Putamen (tissue), 1 donor: ENCODE data around the gene DCAF10.
"Not testable (repeated sequence)": the region's sequence is repeated elsewhere in the genome, so short reads cannot be mapped to it uniquely, and the experiment has no call there.

ENCODE experiments used
- DNase-seq: peaks from one replicate; pipeline ENCODE4 v3.0.0-alpha.2; 2016; ENCODE audit warnings: low spot score

The DCAF10 gene

GRCh38 chr9:37862530-37862929 lies 61.9 kb downstream of the DCAF10 start:
- DNase-seq, result no peak

- no peak for DNase-seq
Measured at GRCh38 chr9:37870081-37870798, 69.6 kb downstream of the DCAF10 start.

- DNase-seq, result no peak
Measured at GRCh38 chr9:37870799-37871176, 70.2 kb downstream of the DCAF10 start.

- DNase-seq, result no peak
Measured at GRCh38 chr9:37873955-37874354, 73.4 kb downstream of the DCAF10 start.

GRCh38 chr9:37876376-37876775 lies 75.8 kb downstream of the DCAF10 start:
- no peak for DNase-seq

- DNase-seq, result no peak
Measured at GRCh38 chr9:37880916-37881479, 80.4 kb downstream of the DCAF10 start.

DNA sequence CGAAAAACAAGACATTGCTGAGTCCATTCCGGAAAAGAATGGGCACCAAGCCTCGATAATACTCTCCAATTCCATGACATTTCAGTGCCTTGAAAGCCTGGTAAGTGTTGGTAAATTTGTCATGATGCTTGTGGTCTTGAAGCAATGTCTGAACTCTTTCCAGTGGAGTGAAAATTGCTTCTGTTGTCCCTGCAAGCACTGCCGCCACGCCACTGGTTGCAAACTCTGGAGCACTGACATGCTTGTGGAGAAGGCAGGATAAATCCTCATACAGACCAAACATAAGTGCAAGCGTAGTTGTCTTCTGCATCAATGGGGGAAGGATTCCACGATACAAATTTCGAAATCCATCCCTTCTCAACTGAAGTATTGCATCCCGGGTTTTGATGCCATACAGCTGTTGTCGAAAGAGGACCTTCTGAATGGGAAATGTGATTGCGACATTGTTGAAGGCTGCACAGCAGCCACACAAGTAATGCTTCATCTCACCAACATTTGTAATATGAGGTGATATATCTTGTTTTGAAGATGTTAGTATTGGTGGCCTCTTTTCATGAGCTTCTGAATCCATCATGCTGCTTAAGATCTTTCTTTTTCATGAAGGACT lies 87.5 kb downstream of the DCAF10 start:
- DNase-seq, result not testable (repeated sequence)

GRCh38 chr9:37889536-37889935 lies 88.9 kb downstream of the DCAF10 start:
- DNase-seq, result no peak

GRCh38 chr9:37891042-37891441 lies 90.4 kb downstream of the DCAF10 start:
- DNase-seq, result not testable (repeated sequence)

DNA sequence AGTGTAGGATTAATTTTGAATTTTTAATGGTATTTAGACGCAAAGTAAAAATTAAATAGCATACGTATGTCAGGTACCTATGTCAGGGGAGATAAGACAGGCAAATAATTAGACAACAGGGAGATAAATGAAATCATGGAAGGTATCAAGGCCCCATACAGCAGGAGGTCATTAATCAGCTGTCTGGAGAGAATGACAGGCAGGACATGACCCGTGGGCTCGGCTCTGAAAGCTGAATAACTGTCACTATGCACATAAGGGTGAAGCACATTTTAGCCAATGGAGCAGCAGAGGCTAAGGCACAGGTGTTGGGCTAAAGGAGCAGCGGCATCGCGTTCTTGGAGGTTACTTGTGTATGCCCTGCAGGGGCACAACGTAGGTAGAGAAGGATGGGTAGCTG lies 91.5 kb downstream of the DCAF10 start:
- no peak for DNase-seq

DNA sequence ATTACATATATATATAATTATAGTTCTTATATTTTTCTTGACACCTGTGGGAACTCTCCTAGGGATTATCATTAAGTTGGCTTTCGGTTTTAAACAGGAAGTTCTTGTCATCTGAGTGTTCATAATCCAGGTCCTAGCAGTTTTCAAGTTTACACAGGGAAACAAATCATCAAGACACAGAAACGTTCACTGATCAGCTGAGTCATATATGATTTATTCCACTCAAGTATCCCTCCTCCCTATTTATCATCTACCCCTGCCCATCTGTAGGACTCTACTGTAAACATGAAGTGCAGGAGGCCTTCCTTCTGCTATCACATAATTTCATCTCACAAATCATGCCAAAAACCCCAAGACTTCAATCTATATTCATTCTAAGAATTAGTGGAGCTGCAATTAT lies 97.1 kb downstream of the DCAF10 start:
- no peak for DNase-seq

DNA sequence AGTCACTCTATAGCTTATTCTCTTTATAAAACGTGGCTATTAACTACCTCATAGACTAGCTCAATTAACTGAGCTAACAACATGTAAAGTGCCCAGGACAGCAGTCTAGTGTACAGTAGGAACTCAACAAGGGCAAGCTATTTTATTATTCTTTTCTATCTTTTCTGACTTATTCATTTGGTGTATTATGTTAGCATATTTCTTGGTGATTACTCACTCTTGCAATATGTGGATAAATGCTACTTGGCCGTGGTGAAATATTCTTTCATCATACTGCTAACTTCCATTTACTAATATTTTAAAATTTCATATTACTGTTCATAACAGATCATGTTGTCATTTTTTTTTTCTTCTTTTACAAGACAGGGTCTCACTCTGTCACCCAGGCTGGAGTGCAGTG lies 98.4 kb downstream of the DCAF10 start:
- no peak for DNase-seq

- no peak for DNase-seq
Measured at GRCh38 chr9:37902131-37902530, 101.5 kb downstream of the DCAF10 start.

DNA sequence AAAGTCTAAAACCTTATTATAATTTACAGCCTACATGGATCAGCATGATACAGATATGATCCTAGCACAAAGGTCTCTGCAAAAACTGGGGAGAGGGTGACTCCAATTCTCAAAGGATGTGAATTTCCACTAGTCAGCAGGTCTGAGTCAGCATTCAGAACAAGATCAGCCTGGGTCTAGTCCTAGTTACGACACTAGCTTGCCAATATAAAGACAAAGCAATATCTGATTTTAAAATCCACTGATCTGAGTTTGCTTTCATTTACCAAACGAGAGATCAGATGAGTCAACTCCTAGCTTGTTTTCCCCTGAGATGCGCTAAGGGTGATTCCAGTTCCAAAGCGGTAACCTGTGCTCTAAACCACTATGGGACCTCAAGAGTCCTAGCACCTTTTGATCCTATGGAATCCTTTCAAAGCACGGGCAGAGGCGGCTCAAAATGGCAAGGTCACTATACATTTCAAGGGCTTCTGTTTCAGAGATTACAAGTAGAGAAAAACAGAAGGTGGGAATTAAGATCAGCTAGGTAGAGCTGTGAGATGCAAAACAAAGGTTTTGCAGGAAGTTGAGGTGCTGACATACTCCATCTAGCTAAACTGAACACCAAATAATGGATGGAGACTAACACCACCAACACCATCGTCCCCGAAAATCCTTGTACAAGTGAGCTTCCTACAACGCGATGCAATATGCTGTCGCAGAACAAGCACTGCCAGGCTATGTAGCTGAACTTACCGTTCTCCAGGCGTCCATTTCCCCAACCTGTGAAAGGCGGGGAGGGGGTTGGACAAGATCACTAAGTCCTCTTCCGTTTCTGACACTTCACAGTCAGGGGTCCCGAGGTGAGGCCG lies 102.4 kb downstream of the DCAF10 start:
- DNase-seq, result no peak

GRCh38 chr9:37903647-37904444 lies 103.2 kb downstream of the DCAF10 start, which contains the start of gene SLC25A51:
Gene SLC25A51, minus strand, starts transcription at chr9:37904127. Its CDS starts 15,577 bp downstream, at chr9:37888550.
- peak; percentile 90 for DNase-seq

GRCh38 chr9:37904445-37905130 lies 104.0 kb downstream of the DCAF10 start:
- no peak for DNase-seq

DNA sequence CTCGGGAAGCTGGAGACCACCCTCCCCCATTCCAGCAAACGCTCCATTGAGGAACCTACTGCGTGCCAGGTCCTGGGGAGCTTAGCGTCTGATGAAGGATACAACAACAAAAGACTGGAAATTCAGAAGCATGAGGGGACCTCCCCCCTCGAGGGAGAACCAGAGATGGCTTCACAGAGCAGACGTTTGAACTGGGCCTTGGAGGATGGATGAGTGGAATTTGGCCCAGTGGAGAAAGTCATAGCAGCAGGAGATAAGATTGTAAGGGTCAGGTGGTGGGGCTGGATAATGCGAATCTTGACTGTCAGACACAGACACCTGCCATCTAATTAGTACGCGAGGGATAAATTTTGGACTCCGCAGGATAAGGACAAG lies 104.5 kb downstream of the DCAF10 start:
- DNase-seq, result no peak

DNA sequence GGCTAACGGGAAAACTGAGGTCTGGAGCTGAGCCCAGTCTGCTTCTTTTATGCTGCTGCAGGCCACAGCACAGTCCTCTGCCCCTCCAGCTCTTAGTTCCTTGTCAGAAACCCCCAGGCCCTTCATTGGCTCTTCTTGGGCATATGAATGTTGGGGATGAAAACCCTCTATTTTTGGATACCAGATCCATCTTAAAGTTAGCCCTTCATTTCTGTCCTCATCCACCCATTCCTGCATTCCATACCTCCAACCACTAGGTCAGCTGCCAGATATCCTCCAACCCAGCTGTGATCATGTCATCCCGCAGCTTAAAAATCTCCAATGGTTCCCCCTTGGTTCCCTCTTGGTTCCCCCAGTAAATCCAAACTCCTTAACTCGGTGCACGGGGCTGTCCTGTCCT lies 105.2 kb downstream of the DCAF10 start:
- DNase-seq, result no peak

DNA sequence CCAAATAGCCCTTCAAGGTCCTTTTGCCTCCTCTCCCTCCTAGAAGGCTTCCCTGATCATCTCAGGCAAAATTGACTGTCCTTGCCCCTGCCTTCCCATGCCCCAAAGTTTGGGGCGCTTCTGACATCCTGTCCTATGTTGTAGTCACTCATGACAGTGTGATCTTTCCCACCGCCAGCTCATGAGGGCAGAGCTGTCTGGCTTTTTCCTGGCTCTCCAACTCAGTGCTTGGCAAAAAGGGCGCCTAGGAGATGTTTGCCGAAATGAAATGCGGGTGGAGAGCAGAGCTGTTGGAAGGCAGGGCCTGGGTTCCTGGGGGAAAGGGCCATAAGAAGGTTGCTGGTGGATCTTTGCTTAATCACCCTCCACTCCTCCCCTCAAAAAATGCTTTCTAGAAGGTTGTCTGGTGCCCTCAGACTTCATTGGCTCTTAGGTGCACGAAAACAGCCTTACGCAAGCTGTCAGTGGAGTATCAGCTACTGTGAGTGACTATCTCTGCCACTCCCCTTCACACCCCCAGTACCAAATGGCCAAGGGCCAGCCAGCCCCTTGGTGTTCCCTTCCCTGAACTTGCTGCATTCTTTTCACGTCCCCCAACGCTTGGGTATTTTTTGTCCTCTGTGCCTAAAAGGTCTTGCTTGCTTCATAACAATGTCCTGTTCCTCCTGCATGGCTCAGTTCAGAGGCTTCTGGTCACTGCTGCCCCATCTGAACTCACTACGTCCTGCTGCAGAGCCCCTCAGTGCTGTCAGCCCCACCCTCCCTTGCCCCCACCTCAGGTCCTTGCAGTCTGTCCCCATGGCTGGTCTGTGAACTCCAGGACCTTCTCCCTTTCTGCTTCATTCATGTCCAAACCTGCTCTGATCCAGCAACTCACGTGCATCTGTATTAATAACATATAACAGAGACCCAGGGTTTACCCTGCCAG lies 106.0 kb downstream of the DCAF10 start:
- DNase-seq, result no peak

DNA sequence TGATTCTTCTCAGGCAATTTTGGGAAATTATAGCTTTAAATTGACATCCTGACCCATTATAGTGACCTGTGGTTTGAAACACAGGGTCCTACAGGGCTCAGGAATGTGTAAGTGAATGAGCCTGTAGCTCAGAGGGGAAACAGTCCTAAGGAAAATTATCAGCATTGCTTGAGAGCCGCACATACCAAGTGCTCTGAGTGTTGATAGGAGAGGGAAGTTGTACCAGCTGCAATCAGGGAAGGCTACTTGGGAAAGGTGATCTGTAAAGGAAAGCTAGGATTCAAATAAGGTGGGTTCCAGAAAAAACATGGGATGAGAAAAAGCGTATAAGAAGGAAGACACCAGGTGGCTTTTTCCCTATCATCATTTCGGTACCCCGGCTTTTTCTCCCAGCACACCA lies 107.7 kb downstream of the DCAF10 start:
- no peak for DNase-seq
